Common myeloid progenitor, CD34-positive (primary cell): ENCODE results near the gene PSMB7.

ENCODE experiments used
- CTCF ChIA-PET: fragments of 350-600 bp; sonication (Branson Sonifier 250); formaldehyde crosslinking; loops from one replicate; lab custom pipeline; 2021; ENCODE audit warnings: antibody characterized with exemption; lab: Charles Lee
- POLR2A ChIA-PET: fragments of 350-600 bp; sonication (Branson Sonifier 250); formaldehyde crosslinking; loops from one replicate; lab custom pipeline; 2021; ENCODE audit warnings: antibody characterized with exemption; lab: Charles Lee
- DNase-seq, 3 donors: peaks; one replicate each; pipeline versions ENCODE4 v3.0.0 to v3.0.0-alpha.2; 2013
- H3K27ac ChIP-seq, 2 experiments: 1 replicate in 1 of 2; 2 replicates in 1 of 2; pipeline ENCODE4 v1.7.0; 2013; ENCODE audit warnings: inconsistent platforms in 2 of 2, low read length in 2 of 2, mild to moderate bottlenecking in 2 of 2, low read depth in 1 of 2, moderate library complexity in 1 of 2; ENCODE audit not compliant: severe bottlenecking in 2 of 2, insufficient read depth in 1 of 2, poor library complexity in 1 of 2
- H3K27me3 ChIP-seq, 5 experiments: replicated peaks in 2 of 5; 1 replicate in 3 of 5; 2 replicates in 2 of 5; pipeline versions ENCODE4 v1.6.1 to v1.7.0; 2013; ENCODE audit warnings: low read length in 4 of 5, mild to moderate bottlenecking in 2 of 5, moderate library complexity in 2 of 5, inconsistent platforms in 1 of 5; ENCODE audit not compliant: insufficient read depth in 5 of 5, control insufficient read depth in 4 of 5
- H3K36me3 ChIP-seq, 4 experiments: 1 replicate in 2 of 4; 2 replicates in 2 of 4; pipeline versions ENCODE4 v1.6.1 to v1.7.0; 2013; ENCODE audit warnings: low read length in 3 of 4, control low read depth in 1 of 4, mild to moderate bottlenecking in 1 of 4; ENCODE audit not compliant: control insufficient read depth in 4 of 4, insufficient read depth in 4 of 4
- H3K4me1 ChIP-seq, 4 experiments: 1 replicate in 3 of 4; 2 replicates in 1 of 4; pipeline versions ENCODE4 v1.6.1 to v1.7.1; 2013; ENCODE audit warnings: low read length in 3 of 4, mild to moderate bottlenecking in 3 of 4, control low read depth in 1 of 4, inconsistent platforms in 1 of 4, moderate library complexity in 1 of 4; ENCODE audit not compliant: control insufficient read depth in 4 of 4, insufficient read depth in 4 of 4; ENCODE audit errors: control extremely low read depth in 1 of 4
- H3K4me3 ChIP-seq, 7 experiments: 1 replicate in 4 of 7; 2 replicates in 3 of 7; pipeline versions ENCODE4 v1.5.1 to v1.7.0; 2013; ENCODE audit warnings: mild to moderate bottlenecking in 7 of 7, low read length in 6 of 7, moderate library complexity in 6 of 7, inconsistent platforms in 2 of 7, low read depth in 2 of 7, control low read depth in 1 of 7; ENCODE audit not compliant: insufficient read depth in 4 of 7, control insufficient read depth in 1 of 7; ENCODE audit errors: extremely low read depth in 1 of 7
- H3K9me3 ChIP-seq, 5 experiments: 1 replicate in 4 of 5; 2 replicates in 1 of 5; pipeline versions ENCODE4 v1.6.1 to v1.7.1; 2013; ENCODE audit warnings: low read length in 4 of 5, mild to moderate bottlenecking in 2 of 5, inconsistent platforms in 1 of 5, low read depth in 1 of 5, moderate library complexity in 1 of 5; ENCODE audit not compliant: control insufficient read depth in 4 of 5, insufficient read depth in 2 of 5; ENCODE audit errors: control extremely low read depth in 1 of 5
- WGBS: methylation state at CpG from one replicate; pipeline ENCODE4 v1.1.5; 2013; ENCODE audit not compliant: insufficient coverage; 5-methylcytosine and 5-hydroxymethylcytosine counted together

PSMB7 gene

DNA sequence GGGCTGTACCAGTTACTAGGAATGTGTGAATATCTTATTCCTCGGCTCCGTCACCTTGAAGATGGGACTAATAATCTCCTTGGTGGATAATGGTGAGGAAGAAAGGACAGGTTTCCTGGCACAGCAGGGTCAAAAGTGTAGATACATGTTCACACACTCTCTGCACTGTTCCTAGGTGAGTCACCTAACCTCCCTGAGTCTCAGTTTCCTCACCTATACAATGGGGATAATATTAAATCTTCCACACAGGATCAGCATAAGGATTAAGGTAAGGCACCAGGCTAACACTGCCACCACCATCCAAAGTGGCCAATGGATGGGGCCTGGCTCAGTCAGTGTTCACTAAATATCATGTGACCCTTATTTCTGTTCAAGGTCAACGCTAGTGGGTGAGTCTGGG lies 66.9 kb downstream of the PSMB7 start:
- Histone ChIP-seq H3K27ac (no peak overlapping the region), H3K4me1 (no peaks in the 10 kb centered on the region), H3K4me3 (no peak overlapping the region), H3K36me3 (peaks cover 7 to 100% (median 76%) of the 10 kb centered on the region in 4 experiments), H3K27me3 (no peaks in the 10 kb centered on the region), H3K9me3 (no peaks in the 10 kb centered on the region)
- CTCF ChIA-PET = interaction anchor here (0.7 kb wide), 1 partner anchor 86 kb away, joined by 3 read pairs; no protein-coding TSS in a partner anchor
- POLR2A ChIA-PET = no interaction called here
- DNase-seq = no peak
- 100% methylated on average over 1 of the region's 3 CpGs for WGBS

- CTCF ChIA-PET = no interaction called here
- H3K36me3 ChIP-seq = peaks cover 7 to 99% (median 73%) of the 10 kb centered on the region in 4 experiments
These were observed 67.3 kb downstream of the PSMB7 start for GRCh38 chr9:124347968-124348358.

DNA sequence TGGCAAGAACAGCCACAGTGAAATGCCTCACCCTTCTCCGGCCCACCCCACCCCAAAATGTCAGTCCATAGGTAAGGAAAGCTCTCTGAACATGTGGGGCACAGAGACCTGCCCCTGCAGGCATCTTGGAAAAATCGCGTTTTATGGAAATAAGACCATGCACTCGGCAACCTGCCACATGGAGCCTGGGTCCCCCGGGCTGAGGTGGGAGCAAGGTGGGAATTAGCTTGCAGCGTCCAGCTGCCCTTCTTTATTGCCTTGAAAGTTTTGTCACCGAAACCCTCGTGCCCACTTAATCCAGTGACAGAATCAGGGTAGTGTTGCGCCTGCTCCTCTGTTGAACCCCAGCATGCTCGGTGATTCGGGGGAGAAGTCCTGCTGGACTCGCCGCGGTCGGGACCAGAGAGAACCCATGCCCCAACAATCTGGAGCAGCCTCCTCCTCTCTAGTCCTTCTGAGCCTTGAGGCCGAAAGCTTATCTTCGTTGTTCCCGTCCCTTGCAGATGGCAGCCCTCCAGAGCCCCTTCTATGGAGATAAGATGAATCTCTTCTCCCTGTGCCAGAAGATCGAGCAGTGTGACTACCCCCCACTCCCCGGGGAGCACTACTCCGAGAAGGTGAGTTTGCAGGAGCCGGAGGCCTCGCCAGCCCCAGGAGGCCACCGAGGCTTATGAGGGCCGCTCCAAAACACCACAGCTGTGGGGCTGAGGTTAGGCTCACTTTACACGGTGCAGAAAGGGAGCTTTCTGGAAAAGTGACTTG lies 67.9 kb downstream of the PSMB7 start:
- ChIA-PET POLR2A (no interaction called here), CTCF (interaction anchor here (1.1 kb wide), 1 partner anchor 27 kb away, joined by 3 read pairs; no protein-coding TSS in a partner anchor)
- Histone ChIP-seq H3K9me3 (no peaks in the 10 kb centered on the region), H3K27me3 (no peaks in the 10 kb centered on the region), H3K4me1 (no peaks in the 10 kb centered on the region), H3K4me3 (no peak overlapping the region), H3K36me3 (peaks cover 7 to 99% (median 71%) of the 10 kb centered on the region in 4 experiments), H3K27ac (no peak overlapping the region)
- 96% methylated on average over 21 of the region's 26 CpGs for WGBS
- no peak for DNase-seq

More at GRCh38 chr9:124347968-124348358, 67.3 kb downstream of the PSMB7 start:
- DNase-seq = no peak
- Histone ChIP-seq H3K27me3 (no peaks in the 10 kb centered on the region), H3K9me3 (no peaks in the 10 kb centered on the region), H3K4me1 (no peaks in the 10 kb centered on the region), H3K4me3 (no peak overlapping the region), H3K27ac (no peak overlapping the region)
- POLR2A ChIA-PET = no interaction called here
- 94% methylated on average over 5 of the region's 8 CpGs for WGBS

GRCh38 chr9:124346347-124347163 lies 68.7 kb downstream of the PSMB7 start:
- no peaks in the 10 kb centered on the region for H3K9me3 ChIP-seq
- H3K27ac ChIP-seq = no peak overlapping the region
- H3K4me1 ChIP-seq = no peaks in the 10 kb centered on the region
- no peak overlapping the region for H3K4me3 ChIP-seq
- H3K36me3 ChIP-seq = peaks cover 4 to 99% (median 70%) of the 10 kb centered on the region in 4 experiments
- ChIA-PET CTCF (interaction anchor here (1.1 to 1.2 kb wide), 3 partner anchors 15 to 37 kb away, joined by 3 to 4 read pairs (median 3); no protein-coding TSS in a partner anchor), POLR2A (no interaction called here)
- no peaks in the 10 kb centered on the region for H3K27me3 ChIP-seq
- WGBS = 94% methylated on average over 31 of the region's 34 CpGs
- DNase-seq = no peak

DNA sequence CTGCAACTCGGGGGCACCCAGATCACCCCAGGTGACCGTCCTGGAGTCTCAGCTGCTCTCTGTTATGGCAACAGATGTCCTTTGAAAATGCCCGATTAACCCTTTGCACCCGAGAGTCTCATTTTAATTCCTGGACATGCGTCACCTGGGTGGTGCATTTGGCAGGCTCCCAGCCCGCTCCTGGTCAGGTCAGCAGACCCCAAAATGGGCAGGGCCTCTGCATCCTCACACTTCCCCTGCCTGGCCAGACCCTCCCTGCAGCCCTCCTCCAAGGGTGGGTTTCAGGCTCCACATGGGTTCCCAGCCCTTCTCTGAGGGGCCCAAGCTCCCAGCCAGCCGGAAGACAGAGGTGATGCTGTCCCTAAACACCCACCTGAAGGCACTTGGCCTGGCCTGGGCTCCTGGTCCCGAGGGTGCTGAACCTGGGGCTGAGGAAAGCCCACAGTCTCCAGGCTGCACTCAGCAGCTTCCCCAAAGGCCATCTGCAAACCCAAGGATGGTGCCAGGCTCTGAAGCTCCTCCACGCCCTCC lies 69.4 kb downstream of the PSMB7 start:
- Histone ChIP-seq H3K36me3 (peaks cover 0 to 97% (median 64%) of the 10 kb centered on the region in 4 experiments), H3K9me3 (no peaks in the 10 kb centered on the region), H3K4me3 (no peak overlapping the region), H3K27me3 (no peaks in the 10 kb centered on the region), H3K4me1 (no peaks in the 10 kb centered on the region), H3K27ac (no peak overlapping the region)
- ChIA-PET CTCF (interaction anchor here (1.0 to 1.2 kb wide), 3 partner anchors 16 to 38 kb away, joined by 3 to 4 read pairs (median 3); no protein-coding TSS in a partner anchor), POLR2A (no interaction called here)
- 96% methylated on average over 9 of the region's 9 CpGs for WGBS
- DNase-seq = no peak

DNA sequence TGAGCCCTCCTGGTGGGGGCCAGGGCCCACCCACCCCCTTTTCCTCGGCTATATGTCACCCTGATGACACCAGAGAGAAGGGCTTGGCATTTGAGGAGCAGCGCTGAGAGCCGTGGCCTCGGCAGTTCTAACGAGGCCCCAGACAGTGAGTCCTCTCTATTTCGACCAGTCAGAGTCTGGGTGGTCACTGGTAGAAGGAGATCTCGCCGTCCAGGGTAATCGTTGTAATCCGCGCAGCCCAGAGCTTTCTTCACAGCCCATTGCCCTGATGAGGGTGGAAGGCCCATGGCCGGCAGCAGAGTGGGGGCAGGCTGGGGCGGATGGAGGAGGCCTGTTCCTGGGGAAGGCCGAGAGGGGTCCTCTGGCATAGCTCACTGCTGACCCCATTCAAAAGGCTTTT lies 70.2 kb downstream of the PSMB7 start:
- no peak overlapping the region for H3K4me3 ChIP-seq

More for the DNA sequence above, 70.2 kb downstream of the PSMB7 start:
- POLR2A ChIA-PET = no interaction called here
- H3K27me3 ChIP-seq = no peaks in the 10 kb centered on the region
- H3K9me3 ChIP-seq = no peaks in the 10 kb centered on the region
- no peak overlapping the region for H3K27ac ChIP-seq
- H3K36me3 ChIP-seq = peaks cover 2 to 97% (median 63%) of the 10 kb centered on the region in 4 experiments
- 97% methylated on average over 11 of the region's 14 CpGs for WGBS
- no peak for DNase-seq
- CTCF ChIA-PET = interaction anchor here (0.6 to 1.5 kb wide), 3 partner anchors 17 to 218 kb away, joined by 3 to 4 read pairs (median 4); no protein-coding TSS in a partner anchor
- no peaks in the 10 kb centered on the region for H3K4me1 ChIP-seq
